DND-41 (cell line): Measurements from ENCODE around the gene CCDC68.

Experiments used
- ATAC-seq: fragments of 200-7000 bp; cut with Tn5 transposase; 3 replicates; pipeline ENCODE4 v1.9.1; 2021; ENCODE audit warnings: low read depth; ENCODE audit not compliant: insufficient read depth
- DNase-seq: peaks from one replicate; pipeline ENCODE4 v3.0.0-alpha.2; 2020
- H2AFZ ChIP-seq: 2 replicates; pipeline ENCODE4 v1.6.0; 2012; ENCODE audit warnings: low read depth, low read length
- H3K27ac ChIP-seq: 2 replicates; pipeline ENCODE4 v1.5.1; 2012; ENCODE audit warnings: low read length, inconsistent platforms
- H3K27me3 ChIP-seq: fragments of 200-600 bp; sonication (generic); 2 replicates; pipeline ENCODE4 v1.6.0; 2012; ENCODE audit warnings: low read length, mild to moderate bottlenecking, inconsistent platforms; ENCODE audit not compliant: insufficient read depth, poor library complexity
- H3K36me3 ChIP-seq: 2 replicates; pipeline ENCODE4 v1.5.1; 2012; ENCODE audit warnings: low read length, inconsistent platforms; ENCODE audit not compliant: insufficient read depth
- H3K4me1 ChIP-seq: 2 replicates; pipeline ENCODE4 v1.5.1; 2012; ENCODE audit warnings: mild to moderate bottlenecking, low read length; ENCODE audit not compliant: insufficient read depth
- H3K4me2 ChIP-seq: 2 replicates; pipeline ENCODE4 v1.6.0; 2012; ENCODE audit warnings: mild to moderate bottlenecking, moderate library complexity, low read length, inconsistent platforms; ENCODE audit not compliant: insufficient read depth
- H3K4me3 ChIP-seq, 2 experiments: fragments of 200-600 bp in 1 of 2; shearing (Covaris generic) in 1 of 2; 2 replicates each; pipeline ENCODE4 v1.5.1; 2012 to 2016; ENCODE audit warnings: inconsistent platforms in 2 of 2, low read length in 2 of 2, mild to moderate bottlenecking in 2 of 2, low read depth in 1 of 2, moderate library complexity in 1 of 2
- H3K79me2 ChIP-seq: 2 replicates; pipeline ENCODE4 v1.6.0; 2012; ENCODE audit warnings: low read length, inconsistent platforms; ENCODE audit not compliant: insufficient read depth
- H3K9ac ChIP-seq: 2 replicates; pipeline ENCODE4 v1.6.0; 2012; ENCODE audit warnings: low read depth, mild to moderate bottlenecking, inconsistent platforms, low read length, moderate library complexity
- H3K9me3 ChIP-seq: 2 replicates; pipeline ENCODE4 v1.5.1; 2012; ENCODE audit warnings: low read length, moderate library complexity, mild to moderate bottlenecking, inconsistent platforms; ENCODE audit not compliant: insufficient read depth, severe bottlenecking
- H4K20me1 ChIP-seq: 2 replicates; pipeline ENCODE4 v1.6.0; 2012; ENCODE audit warnings: low read length; ENCODE audit not compliant: insufficient read depth
- CTCF ChIP-seq: IDR thresholded peaks from 2 replicates; pipeline ENCODE4 v1.5.1; 2012; ENCODE audit warnings: borderline replicate concordance, low read length, moderate library complexity, mild to moderate bottlenecking; ENCODE audit not compliant: poor library complexity, severe bottlenecking; ENCODE audit errors: extremely low read depth
- EZH2 ChIP-seq: IDR thresholded peaks from 3 replicates; pipeline ENCODE4 v1.6.1; 2012; ENCODE audit warnings: borderline replicate concordance, low read depth, mild to moderate bottlenecking, moderate library complexity, low read length, inconsistent platforms; ENCODE audit not compliant: severe bottlenecking

Gene CCDC68

DNA sequence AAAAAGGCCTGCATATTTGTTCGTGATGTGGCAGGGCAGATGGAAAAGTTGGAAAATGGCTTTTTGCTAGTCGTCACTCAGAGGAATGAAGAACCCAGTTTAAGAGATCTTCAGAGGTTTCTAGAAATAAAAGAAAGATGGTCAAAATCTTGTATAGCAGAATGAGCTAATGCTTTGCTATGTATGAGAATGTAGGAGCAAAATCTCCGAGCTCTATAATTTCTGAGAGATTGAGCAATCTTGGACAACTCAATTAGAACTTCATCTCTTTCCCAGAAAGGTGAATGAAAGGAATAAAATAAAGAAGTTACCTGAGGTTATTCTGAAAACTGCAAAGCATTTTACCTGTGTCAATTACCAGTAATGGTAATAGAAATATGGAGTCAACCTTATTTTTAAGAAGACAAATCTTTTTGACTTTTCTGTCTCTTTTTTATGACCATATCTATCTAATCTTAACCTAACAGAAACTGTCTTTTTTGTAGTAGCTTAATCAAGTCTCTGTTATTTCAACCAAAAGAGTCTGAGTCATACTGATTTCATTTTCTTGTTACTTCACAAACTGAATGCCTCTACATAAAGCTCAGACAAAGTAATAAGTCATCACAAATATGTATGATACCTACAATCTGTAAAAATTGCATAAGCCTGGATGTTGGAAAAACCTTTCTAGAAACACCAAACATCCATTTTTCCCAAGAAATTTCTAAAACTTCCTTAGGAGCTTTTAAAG lies 32.5 kb downstream of the CCDC68 start:
- TF ChIP-seq CTCF (no peak), EZH2 (no peak)
- no peak overlapping the region for H3K4me2 ChIP-seq
- H3K4me1 ChIP-seq = no peaks in the 10 kb centered on the region

DNA sequence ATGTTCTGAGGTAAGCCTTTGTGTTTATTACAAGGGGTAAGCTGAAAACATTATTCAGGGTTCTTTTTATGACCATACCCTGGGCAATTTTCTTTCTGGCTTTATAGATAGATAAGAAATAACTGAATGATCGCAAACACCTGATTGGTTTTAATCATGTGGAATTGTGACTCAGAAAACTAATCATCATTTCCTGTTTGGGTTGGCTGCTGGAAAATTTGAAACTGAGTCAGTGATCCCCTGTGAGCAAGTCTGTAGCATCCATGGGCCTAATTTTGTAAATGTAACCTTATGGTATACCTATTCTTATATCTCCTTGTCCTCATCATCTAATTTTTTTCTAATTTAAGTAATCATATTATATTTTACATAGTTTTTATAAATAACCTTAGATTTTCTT lies 34.3 kb downstream of the CCDC68 start:
- H3K4me2 ChIP-seq = no peak overlapping the region
- H4K20me1 ChIP-seq = no peaks in the 10 kb centered on the region
- no peak for DNase-seq
- H2AFZ ChIP-seq = no peak overlapping the region
- no peak overlapping the region for H3K9ac ChIP-seq
- H3K27me3 ChIP-seq = no peaks in the 10 kb centered on the region
- H3K79me2 ChIP-seq = no peaks in the 10 kb centered on the region
- no peak for ATAC-seq
- H3K4me3 ChIP-seq = no peak overlapping the region
- no peaks in the 10 kb centered on the region for H3K9me3 ChIP-seq
- H3K27ac ChIP-seq = no peak overlapping the region
- H3K4me1 ChIP-seq = no peaks in the 10 kb centered on the region
- H3K36me3 ChIP-seq = no peaks in the 10 kb centered on the region
- TF ChIP-seq EZH2 = no peak
- no peak for TF ChIP-seq CTCF

More for the DNA sequence above, 32.5 kb downstream of the CCDC68 start:
- Histone ChIP-seq H3K79me2 (no peaks in the 10 kb centered on the region), H2AFZ (no peak overlapping the region), H3K4me3 (no peak overlapping the region), H3K9ac (no peak overlapping the region), H3K9me3 (no peaks in the 10 kb centered on the region), H3K27me3 (no peaks in the 10 kb centered on the region), H3K36me3 (no peaks in the 10 kb centered on the region), H4K20me1 (no peaks in the 10 kb centered on the region), H3K27ac (no peak overlapping the region)
- ATAC-seq = no peak
- DNase-seq = no peak

GRCh38 chr18:54923339-54923956 lies 35.8 kb downstream of the CCDC68 start:
- H3K4me2 ChIP-seq = no peak overlapping the region
- no peak overlapping the region for H2AFZ ChIP-seq
- no peaks in the 10 kb centered on the region for H3K4me1 ChIP-seq
- TF ChIP-seq EZH2 = no peak
- no peak for TF ChIP-seq CTCF
- ATAC-seq = no peak
- no peaks in the 10 kb centered on the region for H3K36me3 ChIP-seq
- H4K20me1 ChIP-seq = no peaks in the 10 kb centered on the region
- no peaks in the 10 kb centered on the region for H3K27me3 ChIP-seq
- DNase-seq = no peak
- H3K79me2 ChIP-seq = no peaks in the 10 kb centered on the region
- no peak overlapping the region for H3K4me3 ChIP-seq
- H3K9ac ChIP-seq = no peak overlapping the region
- H3K27ac ChIP-seq = no peak overlapping the region
- H3K9me3 ChIP-seq = no peaks in the 10 kb centered on the region
